Left lung (tissue), 10 donors: Measurements from ENCODE around the gene TIMM50. TPM values are rescaled to one million over a fixed set of nuclear protein-coding genes. Genes with fewer than 3 reads are reported as not detected.
A peak's percentile ranks its signal among the peaks of the same experiment; 100 is the strongest.

Source experiments
- ATAC-seq: fragments of 200-7000 bp; cut with Tn5 transposase; one replicate; pipeline ENCODE4 v1.9.1; 2020; ENCODE audit warnings: moderate library complexity
- DNase-seq, 4 donors: peaks; one replicate each; pipeline ENCODE4 v3.0.0-alpha.2; 2013 to 2020
- H3K27ac ChIP-seq, 2 donors: fragments of 200-600 bp; sonication (generic) in 1 of 2; one replicate each; pipeline versions ENCODE4 v1.5.0 to v1.8.0; 2020 to 2021
- H3K27me3 ChIP-seq, 2 donors: fragments of 200-600 bp; sonication (generic) in 1 of 2; one replicate each; pipeline versions ENCODE4 v1.5.0 to v1.8.0; 2020 to 2021
- H3K36me3 ChIP-seq, 2 donors: fragments of 200-600 bp; sonication (generic) in 1 of 2; one replicate each; pipeline versions ENCODE4 v1.5.0 to v1.8.0; 2020 to 2021
- H3K4me1 ChIP-seq, 2 donors: fragments of 200-600 bp; one replicate each; pipeline ENCODE4 v1.8.0; 2021
- H3K4me3 ChIP-seq, 2 donors: fragments of 200-600 bp; sonication (generic) in 1 of 2; one replicate each; pipeline versions ENCODE4 v1.5.0 to v1.8.0; 2020 to 2021; ENCODE audit warnings: mild to moderate bottlenecking in 1 of 2
- H3K9me3 ChIP-seq, 2 donors: fragments of 200-600 bp; sonication (generic) in 1 of 2; one replicate each; pipeline versions ENCODE4 v1.5.0 to v1.8.0; 2020 to 2021
- intact Hi-C, 2 donors: fragments of 100-400 bp; cut with DNase I; formaldehyde crosslinking; loops; one replicate each; pipeline versions ENCODE4 v1.11.2 to v1.14.2; 2022
- polyA plus RNA-seq, 6 donors: library from polyadenylated mRNA; unstranded; fragments of 120-200 nt; gene quantifications; one replicate each; pipeline ENCODE4 v1.2.1, GENCODE V29; 2013; ENCODE audit not compliant: insufficient read length in 6 of 6
- total RNA-seq, 2 donors: library from RNA; stranded (reverse); fragmentation: NEBNext Ultra II Directional; extraction: Animal tissue kit (Norgen Biotek cat#: 25700); gene quantifications; one replicate each; pipeline ENCODE4 v1.2.1, GENCODE V29; 2021
- TF ChIP-seq, protein P1 (sequence below), 2 donors: fragments of 200-600 bp; sonication (generic) in 1 of 2; IDR thresholded peaks; one replicate each; pipeline versions ENCODE4 v1.5.0 to v1.8.0; 2021; ENCODE audit warnings: antibody characterized with exemption in 2 of 2
- donor health status: DM: no; HTN: yes; CAD: no.
- donor health status: DM: no; HTN: no; CAD: no.

The TIMM50 gene
- total and polyA plus RNA-seq, 8 donors, result 46.0 to 76.0 (median 68.4) TPM

DNA sequence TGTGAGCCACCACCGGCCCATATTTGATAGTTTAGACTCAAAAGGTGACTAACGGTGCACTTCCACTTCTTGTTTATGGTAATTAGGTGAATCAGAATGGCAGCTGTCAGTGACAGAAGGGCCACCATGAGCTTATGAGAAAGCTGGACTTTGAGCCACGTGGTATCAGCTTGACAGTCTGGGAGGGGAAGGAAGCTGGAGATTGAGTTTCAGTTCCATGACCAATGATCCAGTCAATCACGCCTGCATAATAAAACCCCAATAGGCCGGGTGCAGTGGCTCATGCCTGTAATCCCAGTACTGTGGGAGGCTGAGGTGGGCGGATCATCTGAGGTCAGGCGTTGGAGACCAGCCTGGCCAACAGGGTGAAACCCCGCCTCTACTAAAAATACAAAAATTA is 43.9 kb downstream of the TIMM50 start:
- DNase-seq (no peak), ATAC-seq (no peak)
- Histone ChIP-seq H3K4me1 (no peaks in the 10 kb centered on the region), H3K36me3 (no peaks in the 10 kb centered on the region), H3K27me3 (no peaks in the 10 kb centered on the region), H3K27ac (no peak overlapping the region), H3K4me3 (no peak overlapping the region), H3K9me3 (no peaks in the 10 kb centered on the region)
- TF ChIP-seq, protein P1, sequence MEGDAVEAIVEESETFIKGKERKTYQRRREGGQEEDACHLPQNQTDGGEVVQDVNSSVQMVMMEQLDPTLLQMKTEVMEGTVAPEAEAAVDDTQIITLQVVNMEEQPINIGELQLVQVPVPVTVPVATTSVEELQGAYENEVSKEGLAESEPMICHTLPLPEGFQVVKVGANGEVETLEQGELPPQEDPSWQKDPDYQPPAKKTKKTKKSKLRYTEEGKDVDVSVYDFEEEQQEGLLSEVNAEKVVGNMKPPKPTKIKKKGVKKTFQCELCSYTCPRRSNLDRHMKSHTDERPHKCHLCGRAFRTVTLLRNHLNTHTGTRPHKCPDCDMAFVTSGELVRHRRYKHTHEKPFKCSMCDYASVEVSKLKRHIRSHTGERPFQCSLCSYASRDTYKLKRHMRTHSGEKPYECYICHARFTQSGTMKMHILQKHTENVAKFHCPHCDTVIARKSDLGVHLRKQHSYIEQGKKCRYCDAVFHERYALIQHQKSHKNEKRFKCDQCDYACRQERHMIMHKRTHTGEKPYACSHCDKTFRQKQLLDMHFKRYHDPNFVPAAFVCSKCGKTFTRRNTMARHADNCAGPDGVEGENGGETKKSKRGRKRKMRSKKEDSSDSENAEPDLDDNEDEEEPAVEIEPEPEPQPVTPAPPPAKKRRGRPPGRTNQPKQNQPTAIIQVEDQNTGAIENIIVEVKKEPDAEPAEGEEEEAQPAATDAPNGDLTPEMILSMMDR (IDR thresholded peaks at IDR 0.05), result no peak
- intact Hi-C loops, result no loop called here

DNA sequence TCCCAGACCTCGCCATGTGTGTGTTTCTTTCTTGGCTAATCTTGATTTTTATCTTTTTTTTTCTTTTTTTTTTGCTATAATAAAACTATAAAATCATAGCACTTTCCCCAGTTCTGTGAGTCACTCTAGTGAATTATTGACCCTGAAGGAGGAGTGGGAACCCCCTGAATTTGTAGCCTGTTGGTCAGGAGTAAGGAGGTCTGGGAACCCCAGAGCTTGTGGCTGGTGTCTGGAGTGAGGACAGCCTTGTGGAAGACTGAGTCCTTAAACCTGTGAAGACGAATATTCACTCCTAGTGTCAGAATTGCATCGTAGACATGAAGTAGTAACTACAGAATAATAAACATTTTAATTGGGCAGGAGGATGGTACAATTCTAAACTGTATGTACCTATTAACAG is 44.6 kb downstream of the TIMM50 start:
- Histone ChIP-seq H3K9me3 (no peaks in the 10 kb centered on the region), H3K27ac (no peak overlapping the region), H3K36me3 (no peaks in the 10 kb centered on the region), H3K4me1 (peaks cover 0 to 3% of the 10 kb centered on the region in 2 donors), H3K27me3 (no peaks in the 10 kb centered on the region), H3K4me3 (no peak overlapping the region)
- ATAC-seq (no peak), DNase-seq (no peak)
- TF ChIP-seq, protein P1 (IDR thresholded peaks at IDR 0.05), result no peak
- intact Hi-C loops, result no loop called here

- Histone ChIP-seq H3K9me3 (no peaks in the 10 kb centered on the region), H3K36me3 (no peaks in the 10 kb centered on the region), H3K27ac (peak overlapping the region; percentile 78 to 86), H3K27me3 (no peaks in the 10 kb centered on the region), H3K4me1 (peaks cover 3 to 12% of the 10 kb centered on the region in 2 donors), H3K4me3 (peak overlapping the region; percentile 84 to 87)
- no peak for DNase-seq
- intact Hi-C loops, result loop anchor here in 1 of 2 donors (10.0 kb wide), 1 partner anchor 57 kb away; no protein-coding TSS in a partner anchor
- no peak for ATAC-seq
- TF ChIP-seq, protein P1 (IDR thresholded peaks at IDR 0.05), result no peak
These were observed 51.2 kb downstream of the TIMM50 start for GRCh38 chr19:39531834-39532232.

GRCh38 chr19:39532233-39533002 is 51.8 kb downstream of the TIMM50 start, which contains the start of gene EID2B:
Gene EID2B (minus strand): TSS chr19:39532852. CDS start chr19:39532802, 50 bp downstream.
- H3K4me1 ChIP-seq, result peaks cover 3 to 12% of the 10 kb centered on the region in 2 donors
- ATAC-seq (peak; percentile 99), DNase-seq (peak; percentile 96 to 99 (median 98))
- TF ChIP-seq, protein P1 (IDR thresholded peaks at IDR 0.05), result peak; percentile 96 to 97
- H3K36me3 ChIP-seq, result no peaks in the 10 kb centered on the region
- no peaks in the 10 kb centered on the region for H3K27me3 ChIP-seq
- H3K4me3 ChIP-seq, result peak within 1 kb of the TSS; percentile 84 to 87
- H3K9me3 ChIP-seq, result no peaks in the 10 kb centered on the region
- H3K27ac ChIP-seq, result peak within 1 kb of the TSS; percentile 78 to 86
- intact Hi-C loops, result loop anchor here in 1 of 2 donors (10.0 kb wide), 1 partner anchor 58 kb away; no protein-coding TSS in a partner anchor

- TF ChIP-seq, protein P1 (IDR thresholded peaks at IDR 0.05), result peak in 1 of 2 donors; percentile 22
- no peaks in the 10 kb centered on the region for H3K36me3 ChIP-seq
- peaks cover 3 to 18% of the 10 kb centered on the region in 2 donors for H3K4me1 ChIP-seq
- H3K9me3 ChIP-seq, result no peaks in the 10 kb centered on the region
- peak overlapping the region in 1 of 2 donors; percentile 87 for H3K4me3 ChIP-seq
- H3K27me3 ChIP-seq, result no peaks in the 10 kb centered on the region
- no peak for ATAC-seq
- intact Hi-C loops, result loop anchor here in 1 of 2 donors (10.0 kb wide), 1 partner anchor 58 kb away; no protein-coding TSS in a partner anchor
- no peak for DNase-seq
- H3K27ac ChIP-seq, result peak overlapping the region in 1 of 2 donors; percentile 86
These were observed 52.4 kb downstream of the TIMM50 start for GRCh38 chr19:39533003-39533512.
